GM12878 (cell line): Measurements from ENCODE around the gene OPN1MW3. TPM values are rescaled to one million over a fixed set of nuclear protein-coding genes. Genes with fewer than 3 reads are reported as not detected.

Experiments used
- EED ChIP-seq: sonication (generic); IDR thresholded peaks from 2 replicates; pipeline ENCODE4 v1.6.1; 2016; ENCODE audit warnings: antibody characterized with exemption, low read depth
- ETV6 ChIP-seq, 2 experiments: fragments of 450-650 bp in 1 of 2; IDR thresholded peaks in 1 of 2; conservative IDR thresholded peaks in 1 of 2; 2 replicates each; pipeline ENCODE4 v1.6.1; 2014; ENCODE audit warnings: antibody characterized with exemption in 1 of 2, borderline replicate concordance in 1 of 2, low read depth in 1 of 2, mild to moderate bottlenecking in 1 of 2, moderate library complexity in 1 of 2
- GABPA ChIP-seq: IDR thresholded peaks from 2 replicates; pipeline ENCODE4 v1.6.1; 2014; ENCODE audit warnings: antibody characterized with exemption, low read depth, mild to moderate bottlenecking, inconsistent platforms
- HCFC1 ChIP-seq: fragments of 150-350 bp; IDR thresholded peaks from 2 replicates; pipeline ENCODE4 v1.6.1; 2014; ENCODE audit warnings: low read length
- KLF5 ChIP-seq: fragments of 450-650 bp; IDR thresholded peaks from 2 replicates; pipeline ENCODE4 v1.6.1; 2014; ENCODE audit warnings: mild to moderate bottlenecking; ENCODE audit not compliant: partially characterized antibody
- NFXL1 ChIP-seq: fragments of 450-650 bp; IDR thresholded peaks from 2 replicates; pipeline ENCODE4 v1.6.1; 2017; ENCODE audit warnings: antibody characterized with exemption, mild to moderate bottlenecking, borderline replicate concordance
- YBX1 ChIP-seq: fragments of 450-650 bp; IDR thresholded peaks from 2 replicates; pipeline ENCODE4 v1.6.1; 2016; ENCODE audit warnings: antibody characterized with exemption
- polyA plus RNA-seq, 11 experiments: library from polyadenylated mRNA; depleted of rRNA in 4 of 11; unstranded in 6 of 11; stranded (reverse) in 5 of 11; fragments of >200 nt; fragmentation: Nextera tagmentation in 4 of 11; fragmentation: Illumina TruSeq in 1 of 11; extraction: Ambion mirVana in 4 of 11; extraction: Trizol in 1 of 11; gene quantifications; 1 replicate in 1 of 11; 2 replicates in 10 of 11; pipeline versions ENCODE4 v1.2.1 to v1.2.3, GENCODE V29; 2011 to 2016; ENCODE audit warnings: inconsistent platforms in 2 of 11, missing spikeins in 2 of 11, low read depth in 1 of 11
- total RNA-seq, 4 experiments: library from RNA; depleted of rRNA in 3 of 4; stranded (reverse); fragments of >200 nt in 3 of 4; fragmentation: Illumina TruSeq in 1 of 4; extraction: Trizol in 1 of 4; gene quantifications; 2 replicates each; pipeline versions ENCODE4 v1.2.1 to v1.2.3, GENCODE V29; 2013 to 2021
- TF ChIP-seq, protein P1 (sequence below): fragments of 450-650 bp; IDR thresholded peaks from 2 replicates; pipeline ENCODE4 v1.6.1; 2016; ENCODE audit warnings: mild to moderate bottlenecking
- TF ChIP-seq, protein P2 (sequence below): fragments of 450-650 bp; formaldehyde crosslinking; IDR thresholded peaks from 2 replicates; pipeline ENCODE4 v1.5.0; 2022; ENCODE audit warnings: mild to moderate bottlenecking, missing genetic modification characterization

Gene OPN1MW3
- total and polyA plus RNA-seq, 10 of the 15 experiments (the other 5 are each of a cell fraction or from before 2014, with no cell fraction given) = not detected

DNA sequence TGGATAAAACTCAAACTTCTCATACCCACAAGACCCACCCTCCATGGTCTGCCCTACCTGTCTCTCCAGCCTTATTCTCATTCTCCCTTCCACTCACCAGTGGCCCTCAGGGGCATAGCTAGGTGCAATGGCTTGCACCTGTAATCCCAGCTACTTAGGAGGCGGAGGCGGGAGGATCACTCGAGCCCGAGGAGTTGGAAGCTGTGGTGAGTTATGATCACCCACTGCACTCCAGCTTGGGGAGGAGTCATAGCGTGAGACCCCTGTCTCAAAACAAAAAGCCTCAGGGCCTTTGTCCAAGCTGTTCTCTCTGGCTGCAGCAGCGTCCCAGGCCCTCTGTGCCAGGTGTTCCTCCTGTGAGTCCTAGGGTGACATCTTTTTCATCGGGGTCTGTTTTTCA, 54.7 kb downstream of the OPN1MW3 start (continued):
- TF ChIP-seq, protein P1, sequence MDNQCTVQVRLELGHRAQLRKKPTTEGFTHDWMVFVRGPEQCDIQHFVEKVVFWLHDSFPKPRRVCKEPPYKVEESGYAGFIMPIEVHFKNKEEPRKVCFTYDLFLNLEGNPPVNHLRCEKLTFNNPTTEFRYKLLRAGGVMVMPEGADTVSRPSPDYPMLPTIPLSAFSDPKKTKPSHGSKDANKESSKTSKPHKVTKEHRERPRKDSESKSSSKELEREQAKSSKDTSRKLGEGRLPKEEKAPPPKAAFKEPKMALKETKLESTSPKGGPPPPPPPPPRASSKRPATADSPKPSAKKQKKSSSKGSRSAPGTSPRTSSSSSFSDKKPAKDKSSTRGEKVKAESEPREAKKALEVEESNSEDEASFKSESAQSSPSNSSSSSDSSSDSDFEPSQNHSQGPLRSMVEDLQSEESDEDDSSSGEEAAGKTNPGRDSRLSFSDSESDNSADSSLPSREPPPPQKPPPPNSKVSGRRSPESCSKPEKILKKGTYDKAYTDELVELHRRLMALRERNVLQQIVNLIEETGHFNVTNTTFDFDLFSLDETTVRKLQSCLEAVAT = no peak
- TF ChIP-seq EED (no peak), GABPA (no peak), KLF5 (no peak), NFXL1 (no peak), HCFC1 (no peak), YBX1 (no peak), ETV6 (conservative IDR thresholded peaks at IDR 0.05 in 1 of 2, IDR thresholded peaks at IDR 0.05 in 1 of 2; ENCODE audit: borderline replicate concordance in 1 of 2, low read depth in 1 of 2) (no peak)
- TF ChIP-seq, protein P2, sequence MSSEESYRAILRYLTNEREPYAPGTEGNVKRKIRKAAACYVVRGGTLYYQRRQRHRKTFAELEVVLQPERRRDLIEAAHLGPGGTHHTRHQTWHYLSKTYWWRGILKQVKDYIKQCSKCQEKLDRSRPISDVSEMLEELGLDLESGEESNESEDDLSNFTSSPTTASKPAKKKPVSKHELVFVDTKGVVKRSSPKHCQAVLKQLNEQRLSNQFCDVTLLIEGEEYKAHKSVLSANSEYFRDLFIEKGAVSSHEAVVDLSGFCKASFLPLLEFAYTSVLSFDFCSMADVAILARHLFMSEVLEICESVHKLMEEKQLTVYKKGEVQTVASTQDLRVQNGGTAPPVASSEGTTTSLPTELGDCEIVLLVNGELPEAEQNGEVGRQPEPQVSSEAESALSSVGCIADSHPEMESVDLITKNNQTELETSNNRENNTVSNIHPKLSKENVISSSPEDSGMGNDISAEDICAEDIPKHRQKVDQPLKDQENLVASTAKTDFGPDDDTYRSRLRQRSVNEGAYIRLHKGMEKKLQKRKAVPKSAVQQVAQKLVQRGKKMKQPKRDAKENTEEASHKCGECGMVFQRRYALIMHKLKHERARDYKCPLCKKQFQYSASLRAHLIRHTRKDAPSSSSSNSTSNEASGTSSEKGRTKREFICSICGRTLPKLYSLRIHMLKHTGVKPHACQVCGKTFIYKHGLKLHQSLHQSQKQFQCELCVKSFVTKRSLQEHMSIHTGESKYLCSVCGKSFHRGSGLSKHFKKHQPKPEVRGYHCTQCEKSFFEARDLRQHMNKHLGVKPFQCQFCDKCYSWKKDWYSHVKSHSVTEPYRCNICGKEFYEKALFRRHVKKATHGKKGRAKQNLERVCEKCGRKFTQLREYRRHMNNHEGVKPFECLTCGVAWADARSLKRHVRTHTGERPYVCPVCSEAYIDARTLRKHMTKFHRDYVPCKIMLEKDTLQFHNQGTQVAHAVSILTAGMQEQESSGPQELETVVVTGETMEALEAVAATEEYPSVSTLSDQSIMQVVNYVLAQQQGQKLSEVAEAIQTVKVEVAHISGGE (CRISPR knock-in tag) = no peak
